Inflammatory macrophage (primary cell): ENCODE measurements around the gene AP3S1.

ENCODE experiments used
- DNase-seq, 2 donors: peaks; one replicate each; pipeline ENCODE4 v3.0.0-alpha.2; 2020 to 2022

AP3S1 gene

DNA sequence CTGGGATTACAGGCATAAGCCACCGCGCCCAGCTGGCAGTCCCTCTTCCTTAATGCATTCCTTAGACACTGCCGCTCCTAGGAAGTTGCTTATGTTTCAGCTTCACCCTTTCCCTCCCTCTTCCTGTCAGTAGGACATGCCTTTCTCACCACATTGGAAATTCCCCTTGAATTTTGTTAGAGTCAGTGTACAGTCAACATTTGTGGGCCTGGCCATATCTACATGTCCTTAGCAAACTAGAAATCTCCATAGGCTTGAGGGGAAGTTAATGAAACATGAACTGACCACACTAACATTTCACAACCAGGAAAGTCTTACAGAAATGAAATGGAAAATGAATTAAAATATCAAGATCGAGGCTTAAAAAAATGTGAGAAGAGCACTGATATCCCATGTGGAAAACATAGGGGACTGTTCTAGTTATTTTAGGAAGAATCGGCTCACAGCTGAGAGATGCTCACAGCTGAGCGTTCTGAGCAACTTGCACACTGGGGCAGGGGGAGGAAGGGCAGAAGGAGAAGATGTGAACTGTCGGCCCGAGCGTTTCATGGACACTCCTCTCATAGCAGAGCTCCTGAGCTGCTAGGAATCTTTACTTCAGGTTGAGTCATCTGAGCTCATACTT lies 99.4 kb downstream of the AP3S1 start:
- peak; percentile 5 to 31 for DNase-seq

GRCh38 chr5:115944501-115944900 lies 102.8 kb downstream of the AP3S1 start:
- DNase-seq, result no peak

GRCh38 chr5:115946655-115947054 lies 104.9 kb downstream of the AP3S1 start:
- DNase-seq, result no peak

- no peak for DNase-seq
Measured at GRCh38 chr5:115947260-115947659, 105.5 kb downstream of the AP3S1 start.

GRCh38 chr5:115948091-115948534 lies 106.4 kb downstream of the AP3S1 start:
- DNase-seq, result peak; percentile 33 to 59

DNA sequence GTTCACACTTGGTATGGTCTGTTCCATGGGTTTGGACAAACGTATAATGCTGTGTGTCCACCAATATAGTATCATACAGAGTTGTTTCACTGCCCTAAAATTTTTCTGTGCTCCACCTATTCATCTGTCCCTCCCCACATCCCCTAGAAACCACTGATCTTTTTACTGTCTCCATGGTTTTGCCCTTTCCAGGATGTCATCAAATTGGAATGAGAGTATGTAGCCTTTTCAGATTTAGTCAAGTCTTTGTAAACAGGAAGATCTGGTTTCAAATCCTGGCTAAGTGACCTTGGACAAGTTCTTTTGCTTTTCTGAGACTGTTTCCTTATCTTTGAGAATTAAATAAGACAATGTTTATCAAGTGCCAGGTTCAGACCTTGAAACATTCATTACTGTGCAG lies 107.4 kb downstream of the AP3S1 start:
- no peak for DNase-seq

DNA sequence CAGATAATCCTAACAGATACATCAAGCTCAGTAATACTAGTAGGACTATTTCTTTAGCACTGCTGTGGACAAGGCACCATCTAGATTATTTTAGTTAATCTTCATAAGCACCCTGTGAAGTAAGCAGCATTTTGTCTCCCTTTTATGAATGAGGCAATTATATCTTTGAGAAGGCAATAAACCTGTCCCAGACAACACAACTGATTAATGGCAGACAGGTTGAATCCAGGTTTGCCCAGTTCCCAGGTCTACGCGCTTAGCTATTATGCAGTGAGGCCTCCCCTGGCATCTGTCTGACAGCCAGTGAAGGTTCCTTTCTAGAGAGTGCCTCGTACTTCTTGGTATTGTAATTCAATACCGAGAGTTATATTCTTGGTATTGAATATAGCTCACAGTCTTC lies 110.9 kb downstream of the AP3S1 start:
- DNase-seq, result no peak

- no peak for DNase-seq
Measured at GRCh38 chr5:115954144-115954543, 112.4 kb downstream of the AP3S1 start.

DNA sequence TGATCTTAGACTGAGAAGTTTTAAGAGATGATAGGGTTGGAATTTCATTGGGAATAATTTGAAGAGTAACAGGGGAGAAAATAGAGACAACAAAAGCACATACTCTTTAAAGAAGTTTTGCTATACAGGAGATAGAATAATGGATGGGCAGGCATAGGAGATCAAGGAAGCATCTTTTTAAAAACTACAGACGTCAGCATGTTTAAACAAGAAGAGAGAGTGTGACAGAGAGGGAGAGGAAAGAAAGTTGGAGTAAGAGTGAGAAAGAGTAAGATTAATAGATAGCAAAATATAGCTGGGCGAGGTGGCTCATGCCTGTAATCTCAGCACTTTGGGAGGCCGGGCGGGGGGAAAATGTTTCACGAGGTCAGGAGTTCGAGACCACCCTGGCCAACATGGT lies 115.2 kb downstream of the AP3S1 start:
- no peak for DNase-seq

- DNase-seq, result no peak
Measured at GRCh38 chr5:115961381-115962238, 119.9 kb downstream of the AP3S1 start.

GRCh38 chr5:115962239-115962564 lies 120.5 kb downstream of the AP3S1 start, which contains the start of gene LVRN:
TSS of gene LVRN (plus strand) at chr5:115962475. CDS start at chr5:115962618, 143 bp downstream.
- no peak for DNase-seq

DNA sequence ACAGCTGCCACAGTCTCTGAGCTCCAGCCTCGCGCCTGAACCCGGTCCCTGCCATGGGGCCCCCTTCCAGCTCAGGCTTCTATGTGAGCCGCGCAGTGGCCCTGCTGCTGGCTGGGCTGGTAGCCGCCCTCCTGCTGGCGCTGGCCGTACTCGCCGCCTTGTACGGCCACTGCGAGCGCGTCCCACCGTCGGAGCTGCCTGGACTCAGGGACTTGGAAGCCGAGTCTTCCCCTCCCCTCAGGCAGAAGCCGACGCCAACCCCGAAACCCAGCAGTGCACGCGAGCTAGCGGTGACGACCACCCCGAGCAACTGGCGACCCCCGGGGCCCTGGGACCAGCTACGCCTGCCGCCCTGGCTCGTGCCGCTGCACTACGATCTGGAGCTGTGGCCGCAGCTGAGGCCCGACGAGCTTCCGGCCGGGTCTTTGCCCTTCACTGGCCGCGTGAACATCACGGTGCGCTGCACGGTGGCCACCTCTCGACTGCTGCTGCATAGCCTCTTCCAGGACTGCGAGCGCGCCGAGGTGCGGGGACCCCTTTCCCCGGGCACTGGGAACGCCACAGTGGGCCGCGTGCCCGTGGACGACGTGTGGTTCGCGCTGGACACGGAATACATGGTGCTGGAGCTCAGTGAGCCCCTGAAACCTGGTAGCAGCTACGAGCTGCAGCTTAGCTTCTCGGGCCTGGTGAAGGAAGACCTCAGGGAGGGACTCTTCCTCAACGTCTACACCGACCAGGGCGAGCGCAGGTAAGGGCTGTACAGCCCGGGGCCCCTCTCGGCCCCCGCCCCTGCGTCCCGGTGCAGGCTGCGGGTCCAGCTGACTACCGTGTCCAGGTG lies 121.0 kb downstream of the AP3S1 start:
- no peak for DNase-seq

DNA sequence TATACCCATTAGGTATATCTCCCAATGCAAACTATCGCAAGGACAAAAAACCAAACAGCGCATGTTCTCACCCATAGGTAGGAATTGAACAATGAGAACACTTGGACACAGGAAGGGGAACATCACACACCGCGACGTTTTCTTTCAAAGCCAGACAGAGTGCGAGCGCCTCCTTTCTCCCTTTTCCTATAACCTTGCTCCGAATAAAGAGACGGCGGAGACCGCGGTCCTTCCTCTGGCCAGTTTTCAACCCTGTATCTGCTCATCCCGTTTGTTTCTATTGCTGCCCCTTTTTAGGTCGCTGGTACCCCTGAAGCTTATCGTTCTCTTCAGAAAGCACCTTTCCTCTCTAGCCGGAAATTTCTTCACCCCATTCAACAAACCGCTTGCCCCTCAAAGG lies 121.8 kb downstream of the AP3S1 start:
- no peak for DNase-seq
